B cell (primary cell): ENCODE results near the gene KTN1. TPM values are rescaled to one million over a fixed set of nuclear protein-coding genes. Genes with fewer than 3 reads are reported as not detected.

ENCODE experiments used
- ATAC-seq: fragments of 200-7000 bp; cut with Tn5 transposase; one replicate; pipeline ENCODE4 v1.10.0; 2021; ENCODE audit warnings: low read depth, mild to moderate bottlenecking, moderate number of reproducible peaks, moderate library complexity
- CTCF ChIA-PET: fragments of 350-600 bp; sonication (Branson Sonifier 250); formaldehyde crosslinking; loops from one replicate; lab custom pipeline; 2021; ENCODE audit warnings: antibody characterized with exemption, inconsistent platforms; lab: Charles Lee
- POLR2A ChIA-PET: fragments of 350-600 bp; sonication (Branson Sonifier 250); formaldehyde crosslinking; loops from one replicate; lab custom pipeline; 2021; ENCODE audit warnings: antibody characterized with exemption; lab: Charles Lee
- DNase-seq: peaks from one replicate; pipeline ENCODE4 v3.0.0; 2013
- H2AFZ ChIP-seq: 2 replicates; pipeline ENCODE4 v1.6.1; 2012; ENCODE audit warnings: mild to moderate bottlenecking, low read depth, low read length; ENCODE audit not compliant: insufficient read depth, poor library complexity, severe bottlenecking
- H3K27ac ChIP-seq, 2 donors: 1 replicate in 1 of 2; 2 replicates in 1 of 2; pipeline ENCODE4 v1.5.1; 2012 to 2013; ENCODE audit warnings: low read length in 2 of 2, mild to moderate bottlenecking in 2 of 2, moderate library complexity in 1 of 2
- H3K27me3 ChIP-seq, 4 experiments: fragments of 200-600 bp in 1 of 4; sonication (generic) in 1 of 4; replicated peaks in 1 of 4; 1 replicate in 2 of 4; 2 replicates in 2 of 4; pipeline versions ENCODE4 v1.6.1 to v1.7.0; 2013 to 2016; ENCODE audit warnings: low read length in 3 of 4, mild to moderate bottlenecking in 2 of 4, mixed read lengths in 1 of 4, moderate library complexity in 1 of 4; ENCODE audit not compliant: insufficient read depth in 4 of 4, control insufficient read depth in 3 of 4; ENCODE audit errors: control extremely low read depth in 1 of 4
- H3K36me3 ChIP-seq, 2 experiments: replicated peaks in 1 of 2; 1 replicate in 1 of 2; 2 replicates in 1 of 2; pipeline versions ENCODE4 v1.6.1 to v1.7.1; 2013; ENCODE audit warnings: low read length in 1 of 2; ENCODE audit not compliant: insufficient read depth in 2 of 2, control insufficient read depth in 1 of 2; ENCODE audit errors: control extremely low read depth in 1 of 2, extremely low read depth in 1 of 2
- H3K4me1 ChIP-seq, 2 donors: fragments of 200-600 bp in 1 of 2; sonication (generic) in 1 of 2; 1 replicate in 1 of 2; 2 replicates in 1 of 2; pipeline versions ENCODE4 v1.5.1 to v1.6.1; 2013 to 2017; ENCODE audit warnings: low read length in 2 of 2; ENCODE audit not compliant: control insufficient read depth in 2 of 2, insufficient read depth in 2 of 2
- H3K4me2 ChIP-seq: replicated peaks from 2 replicates; pipeline ENCODE3; 2012; ENCODE audit warnings: mild to moderate bottlenecking, low read depth, low read length; ENCODE audit not compliant: poor library complexity, severe bottlenecking
- H3K4me3 ChIP-seq, 5 experiments: fragments of 200-600 bp in 1 of 5; sonication (generic) in 1 of 5; 1 replicate in 3 of 5; 2 replicates in 2 of 5; pipeline versions ENCODE4 v1.5.1 to v1.7.0; 2011 to 2016; ENCODE audit warnings: low read length in 4 of 5, mild to moderate bottlenecking in 4 of 5, low read depth in 2 of 5, control low read depth in 1 of 5, moderate library complexity in 1 of 5; ENCODE audit not compliant: insufficient read depth in 1 of 5; ENCODE audit errors: control extremely low read depth in 1 of 5, extremely low read depth in 1 of 5
- H3K79me2 ChIP-seq: fragments of 200-600 bp; sonication (generic); one replicate; pipeline ENCODE4 v1.6.0; 2016; ENCODE audit warnings: low read length; ENCODE audit not compliant: control insufficient read depth, insufficient read depth
- H3K9ac ChIP-seq: fragments of 200-600 bp; sonication (generic); 2 replicates; pipeline ENCODE4 v1.6.1; 2017; ENCODE audit warnings: mild to moderate bottlenecking, low read length, moderate library complexity
- H3K9me3 ChIP-seq, 3 donors: one replicate each; pipeline versions ENCODE4 v1.6.1 to v1.7.1; 2013; ENCODE audit warnings: low read length in 2 of 3; ENCODE audit not compliant: control insufficient read depth in 2 of 3, insufficient read depth in 1 of 3; ENCODE audit errors: control extremely low read depth in 1 of 3
- H4K20me1 ChIP-seq: 2 replicates; pipeline ENCODE4 v1.6.0; 2012; ENCODE audit warnings: mild to moderate bottlenecking, low read length; ENCODE audit not compliant: insufficient read depth, control insufficient read depth, poor library complexity, severe bottlenecking
- H3K27ac Mint-ChIP-seq: one replicate; pipeline ENCODE4 v1.8.0; 2021; ENCODE audit warnings: mixed read lengths
- H3K27me3 Mint-ChIP-seq: one replicate; pipeline ENCODE4 v1.8.0; 2021; ENCODE audit warnings: mixed read lengths
- H3K4me1 Mint-ChIP-seq: one replicate; pipeline ENCODE4 v1.8.0; 2021; ENCODE audit warnings: mixed read lengths
- H3K4me3 Mint-ChIP-seq: one replicate; pipeline ENCODE4 v1.8.0; 2021; ENCODE audit warnings: mixed read lengths
- H3K9me3 Mint-ChIP-seq: one replicate; pipeline ENCODE4 v1.8.0; 2022; ENCODE audit warnings: mixed read lengths; ENCODE audit not compliant: insufficient read depth
- EZH2 ChIP-seq: IDR thresholded peaks from 2 replicates; pipeline ENCODE4 v1.6.1; 2012; ENCODE audit warnings: borderline replicate concordance, low read depth, mild to moderate bottlenecking, moderate library complexity, low read length; ENCODE audit not compliant: insufficient read depth, poor library complexity, severe bottlenecking
- WGBS: methylation state at CpG from one replicate; pipeline ENCODE4 v1.1.5; 2013; ENCODE audit warnings: missing lambda C conversion rate; ENCODE audit not compliant: insufficient coverage; 5-methylcytosine and 5-hydroxymethylcytosine counted together
- intact Hi-C: fragments of 100-400 bp; cut with micrococcal nuclease; formaldehyde crosslinking; loops from one replicate; pipeline ENCODE4 v1.10.0; 2022
- polyA plus RNA-seq: library from polyadenylated mRNA; depleted of rRNA; stranded (reverse); fragments of >200 nt; gene quantifications from 2 replicates; pipeline ENCODE4 v1.2.3, GENCODE V29; 2012
- total RNA-seq, 2 donors: library from RNA; stranded (reverse); fragments of 120-200 nt in 1 of 2; gene quantifications; 1 replicate in 1 of 2; 2 replicates in 1 of 2; pipeline versions ENCODE4 v1.2.3 to v1.2.4, GENCODE V29; 2013 to 2022
- TF ChIP-seq, protein P1 (sequence below): fragments of 200-600 bp; IDR thresholded peaks from one replicate; pipeline ENCODE4 v1.8.0; 2022; ENCODE audit warnings: antibody characterized with exemption, mild to moderate bottlenecking

Gene KTN1
- total and polyA plus RNA-seq, 2 donors (not counting 1 experiment from before 2014, with no cell fraction given) = 25.8 to 123 TPM

DNA sequence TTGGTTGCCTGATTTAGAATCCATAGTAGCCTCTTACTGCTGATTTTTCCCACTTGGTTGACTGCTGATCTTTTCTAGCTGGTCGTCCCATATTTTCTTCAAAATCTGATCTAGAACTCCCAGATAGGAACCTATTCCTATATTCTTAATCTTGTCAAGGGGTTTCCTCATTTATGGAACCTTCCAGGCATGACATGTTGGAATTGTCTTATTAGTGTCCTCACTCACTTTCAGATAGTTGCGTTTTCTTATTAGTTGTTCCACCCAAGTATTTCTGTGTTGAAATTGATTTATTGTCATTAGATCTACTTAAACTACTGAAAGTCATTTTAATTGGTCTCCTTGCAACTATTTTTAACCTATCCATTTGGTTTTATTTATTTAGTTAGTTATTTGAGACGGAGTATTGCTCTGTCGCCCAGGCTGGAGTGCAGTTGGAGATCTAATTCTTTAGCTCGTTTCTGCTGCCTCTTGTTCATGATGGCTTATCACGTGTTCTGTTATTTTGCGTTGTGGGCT lies 25.0 kb downstream of the KTN1 start:
- no peak overlapping the region for H3K27ac Mint-ChIP-seq

DNA sequence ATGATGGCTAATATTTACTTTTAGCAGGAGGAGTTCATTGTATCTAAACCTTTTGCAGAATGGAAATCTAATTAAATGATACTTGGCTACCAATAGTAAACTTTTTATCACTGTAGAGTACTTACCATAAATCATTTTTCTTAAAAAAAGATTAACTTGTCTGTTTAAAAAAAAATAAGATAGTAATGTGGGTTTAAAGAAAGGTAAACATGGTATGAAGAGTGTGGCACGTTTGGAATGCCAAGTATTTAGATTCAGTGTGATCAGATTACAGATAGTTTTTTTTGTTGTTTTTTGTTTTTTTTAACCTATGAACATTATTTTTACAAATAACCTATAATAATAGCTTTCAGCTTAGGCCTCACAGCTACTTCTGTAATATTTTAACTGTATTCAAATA lies 25.8 kb downstream of the KTN1 start:
- no peaks in the 10 kb centered on the region for H3K9me3 ChIP-seq
- Mint-ChIP-seq H3K4me3 (no peak overlapping the region), H3K4me1 (peaks cover 23% of the 10 kb centered on the region), H3K9me3 (no peaks in the 10 kb centered on the region), H3K27me3 (no peaks in the 10 kb centered on the region), H3K27ac (no peak overlapping the region)
- H4K20me1 ChIP-seq = peaks cover 71% of the 10 kb centered on the region
- no peak overlapping the region for H3K9ac ChIP-seq
- intact Hi-C loops = no loop called here
- H2AFZ ChIP-seq = no peak overlapping the region
- H3K79me2 ChIP-seq = peaks cover 90% of the 10 kb centered on the region
- POLR2A ChIA-PET = no interaction called here
- H3K4me2 ChIP-seq = no peak overlapping the region
- DNase-seq (no peak), ATAC-seq (no peak)
- no peak for TF ChIP-seq EZH2
- TF ChIP-seq, protein P1, sequence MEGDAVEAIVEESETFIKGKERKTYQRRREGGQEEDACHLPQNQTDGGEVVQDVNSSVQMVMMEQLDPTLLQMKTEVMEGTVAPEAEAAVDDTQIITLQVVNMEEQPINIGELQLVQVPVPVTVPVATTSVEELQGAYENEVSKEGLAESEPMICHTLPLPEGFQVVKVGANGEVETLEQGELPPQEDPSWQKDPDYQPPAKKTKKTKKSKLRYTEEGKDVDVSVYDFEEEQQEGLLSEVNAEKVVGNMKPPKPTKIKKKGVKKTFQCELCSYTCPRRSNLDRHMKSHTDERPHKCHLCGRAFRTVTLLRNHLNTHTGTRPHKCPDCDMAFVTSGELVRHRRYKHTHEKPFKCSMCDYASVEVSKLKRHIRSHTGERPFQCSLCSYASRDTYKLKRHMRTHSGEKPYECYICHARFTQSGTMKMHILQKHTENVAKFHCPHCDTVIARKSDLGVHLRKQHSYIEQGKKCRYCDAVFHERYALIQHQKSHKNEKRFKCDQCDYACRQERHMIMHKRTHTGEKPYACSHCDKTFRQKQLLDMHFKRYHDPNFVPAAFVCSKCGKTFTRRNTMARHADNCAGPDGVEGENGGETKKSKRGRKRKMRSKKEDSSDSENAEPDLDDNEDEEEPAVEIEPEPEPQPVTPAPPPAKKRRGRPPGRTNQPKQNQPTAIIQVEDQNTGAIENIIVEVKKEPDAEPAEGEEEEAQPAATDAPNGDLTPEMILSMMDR = no peak
- H3K27ac ChIP-seq = no peak overlapping the region
- no peak overlapping the region for H3K4me3 ChIP-seq
- peaks cover 2 to 4% of the 10 kb centered on the region in 2 donors for H3K4me1 ChIP-seq
- CTCF ChIA-PET = no interaction called here
- H3K36me3 ChIP-seq = no peaks in the 10 kb centered on the region
- WGBS = no CpG with 5 or more reads among the region's 1 CpG
- no peaks in the 10 kb centered on the region for H3K27me3 ChIP-seq

More for the DNA sequence above, 25.0 kb downstream of the KTN1 start:
- Mint-ChIP-seq H3K4me1 (peaks cover 27% of the 10 kb centered on the region), H3K4me3 (no peak overlapping the region), H3K27me3 (no peaks in the 10 kb centered on the region), H3K9me3 (no peaks in the 10 kb centered on the region)
- Histone ChIP-seq H3K9me3 (no peaks in the 10 kb centered on the region), H4K20me1 (peaks cover 74% of the 10 kb centered on the region), H3K79me2 (peaks cover 93% of the 10 kb centered on the region), H3K27me3 (no peaks in the 10 kb centered on the region), H3K27ac (no peak overlapping the region), H3K4me3 (no peak overlapping the region), H3K4me2 (no peak overlapping the region), H3K4me1 (peaks cover 2 to 4% of the 10 kb centered on the region in 2 donors), H2AFZ (no peak overlapping the region), H3K9ac (no peak overlapping the region), H3K36me3 (no peaks in the 10 kb centered on the region)
- TF ChIP-seq EZH2 = no peak
- TF ChIP-seq, protein P1 = no peak
- no peak for DNase-seq
- intact Hi-C loops = no loop called here
- POLR2A ChIA-PET = no interaction called here
- ATAC-seq = no peak
- 100% methylated on average over 3 of the region's 7 CpGs for WGBS
- CTCF ChIA-PET = interaction anchor here (1.2 to 1.4 kb wide), 2 partner anchors 10 to 21 kb away, joined by 3 read pairs; no protein-coding TSS in a partner anchor
